ENCODE measurements around the gene NFKB1.

Gene NFKB1

DNA sequence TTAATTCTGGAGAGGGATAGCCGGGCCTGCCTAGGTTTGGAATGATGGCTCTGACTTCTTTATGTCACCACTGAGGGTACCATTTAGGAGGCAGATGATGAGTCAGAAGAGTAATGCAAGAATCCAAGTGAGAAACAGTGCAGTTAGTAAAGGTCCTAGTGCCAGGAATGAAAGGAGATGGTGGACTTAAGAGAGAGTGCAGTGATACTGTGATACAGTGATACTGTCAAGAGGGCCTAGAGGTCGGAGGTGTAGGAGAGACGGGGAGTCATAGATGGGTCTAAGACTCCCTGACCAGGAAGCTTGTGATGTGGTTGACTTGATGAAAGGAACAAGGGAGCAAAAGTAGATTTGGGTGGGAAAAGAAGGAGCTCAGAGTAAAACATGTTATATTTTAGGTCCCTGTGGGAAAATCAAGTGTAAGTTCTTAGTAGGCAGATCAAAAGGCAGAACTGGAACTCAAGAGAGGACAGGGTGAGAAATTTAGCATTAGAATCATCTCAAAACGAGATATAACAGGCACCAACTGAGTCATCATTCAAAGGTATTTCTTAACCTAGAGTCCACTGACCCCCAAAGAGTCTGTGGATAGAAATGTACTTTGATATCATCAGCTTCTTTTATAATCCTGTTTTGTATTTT is 85.0 kb downstream of the NFKB1 start:
- TF ChIP-seq, protein P1, sequence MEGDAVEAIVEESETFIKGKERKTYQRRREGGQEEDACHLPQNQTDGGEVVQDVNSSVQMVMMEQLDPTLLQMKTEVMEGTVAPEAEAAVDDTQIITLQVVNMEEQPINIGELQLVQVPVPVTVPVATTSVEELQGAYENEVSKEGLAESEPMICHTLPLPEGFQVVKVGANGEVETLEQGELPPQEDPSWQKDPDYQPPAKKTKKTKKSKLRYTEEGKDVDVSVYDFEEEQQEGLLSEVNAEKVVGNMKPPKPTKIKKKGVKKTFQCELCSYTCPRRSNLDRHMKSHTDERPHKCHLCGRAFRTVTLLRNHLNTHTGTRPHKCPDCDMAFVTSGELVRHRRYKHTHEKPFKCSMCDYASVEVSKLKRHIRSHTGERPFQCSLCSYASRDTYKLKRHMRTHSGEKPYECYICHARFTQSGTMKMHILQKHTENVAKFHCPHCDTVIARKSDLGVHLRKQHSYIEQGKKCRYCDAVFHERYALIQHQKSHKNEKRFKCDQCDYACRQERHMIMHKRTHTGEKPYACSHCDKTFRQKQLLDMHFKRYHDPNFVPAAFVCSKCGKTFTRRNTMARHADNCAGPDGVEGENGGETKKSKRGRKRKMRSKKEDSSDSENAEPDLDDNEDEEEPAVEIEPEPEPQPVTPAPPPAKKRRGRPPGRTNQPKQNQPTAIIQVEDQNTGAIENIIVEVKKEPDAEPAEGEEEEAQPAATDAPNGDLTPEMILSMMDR (IDR thresholded peaks at IDR 0.05; ENCODE audit: low read depth, low read length) = no peak
- no peak overlapping the region for H3K4me3 ChIP-seq (replicated peaks in 1 of 2; ENCODE audit: low read depth in 2 of 2, low read length in 2 of 2)
- no peak for DNase-seq (ENCODE audit: low read depth in 2 of 2)

DNA sequence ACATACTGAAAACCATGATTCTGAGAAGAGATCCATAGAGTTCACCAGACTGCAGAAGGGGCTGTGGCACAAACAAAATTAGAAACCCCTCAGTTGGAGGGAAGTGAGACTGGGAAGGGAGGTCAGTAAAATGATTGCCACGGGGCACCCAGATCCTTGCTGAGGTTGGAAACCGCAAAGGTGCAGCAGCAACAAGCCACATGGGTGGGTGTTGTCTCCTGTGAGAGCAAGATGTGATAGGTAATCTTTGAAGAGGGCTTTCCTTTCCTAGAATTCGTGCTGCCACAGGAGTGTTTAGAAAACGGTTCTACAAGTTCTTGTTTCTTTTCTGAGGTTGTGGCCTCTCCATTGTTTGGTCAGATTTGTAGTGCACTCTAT is 85.5 kb downstream of the NFKB1 start:
- no peak for DNase-seq (ENCODE audit: low read depth in 2 of 2)
- TF ChIP-seq, protein P1 (IDR thresholded peaks at IDR 0.05; ENCODE audit: low read depth, low read length) = no peak
- H3K4me3 ChIP-seq (replicated peaks in 1 of 2; ENCODE audit: low read depth in 2 of 2, low read length in 2 of 2) = no peak overlapping the region

DNA sequence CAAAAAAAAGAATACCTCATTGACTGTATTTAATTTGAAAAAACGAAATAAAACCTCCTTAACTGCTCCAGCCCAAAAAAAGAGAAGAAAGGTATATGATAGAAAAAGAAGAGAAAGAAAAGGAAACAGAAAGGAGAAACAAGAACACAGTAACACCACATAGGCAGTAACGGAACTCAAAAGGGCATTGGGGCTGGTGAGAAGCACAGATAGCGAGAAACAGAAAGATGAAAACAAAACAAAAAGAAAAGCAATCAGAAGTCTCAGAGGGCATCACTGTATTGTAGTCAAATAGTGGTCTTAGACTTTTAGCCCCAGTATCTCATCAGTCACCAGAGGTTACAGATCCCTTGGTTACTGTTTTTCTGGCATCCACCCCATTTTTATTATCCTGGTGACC is 88.6 kb downstream of the NFKB1 start:
- H3K4me3 ChIP-seq (replicated peaks in 1 of 2; ENCODE audit: low read depth in 2 of 2, low read length in 2 of 2) = no peak overlapping the region
- TF ChIP-seq, protein P1 (IDR thresholded peaks at IDR 0.05; ENCODE audit: low read depth, low read length) = no peak
- no peak for DNase-seq (ENCODE audit: low read depth in 2 of 2)

DNA sequence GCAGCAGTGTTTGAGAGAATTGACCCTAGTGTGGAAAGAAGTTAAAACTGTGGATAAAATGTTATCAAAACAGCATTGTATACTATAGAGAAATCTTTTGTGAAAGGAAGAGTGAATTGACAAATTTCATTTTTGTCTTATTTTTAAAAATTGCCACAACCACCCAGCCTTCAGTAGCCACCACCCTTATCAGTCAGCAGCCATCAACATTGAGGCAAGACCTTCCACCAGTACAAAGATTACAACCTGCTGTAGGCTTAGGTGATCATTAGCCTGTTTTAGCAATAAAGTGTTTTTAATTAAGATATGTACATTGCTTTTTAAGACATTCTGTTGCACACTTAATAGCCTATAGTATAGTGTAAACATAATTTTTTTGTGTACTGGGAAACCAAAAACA is 91.1 kb downstream of the NFKB1 start:
- H3K4me3 ChIP-seq (replicated peaks in 1 of 2; ENCODE audit: low read depth in 2 of 2, low read length in 2 of 2) = no peak overlapping the region

DNA sequence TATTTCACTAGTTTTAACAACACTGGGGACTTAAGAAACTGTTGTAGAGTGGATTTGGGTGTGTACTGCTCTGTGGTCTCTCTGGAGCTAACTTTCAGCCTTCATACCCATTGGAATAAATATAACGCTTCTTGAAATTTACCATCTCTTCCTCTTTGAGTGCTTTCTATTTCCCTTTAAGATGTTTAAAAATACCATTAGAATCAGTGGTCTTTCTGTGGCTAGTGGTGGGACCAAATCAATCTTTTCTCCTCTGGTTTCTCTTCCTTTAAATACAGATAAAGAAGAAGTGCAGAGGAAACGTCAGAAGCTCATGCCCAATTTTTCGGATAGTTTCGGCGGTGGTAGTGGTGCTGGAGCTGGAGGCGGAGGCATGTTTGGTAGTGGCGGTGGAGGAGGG is 92.0 kb downstream of the NFKB1 start:
- TF ChIP-seq, protein P1 (IDR thresholded peaks at IDR 0.05; ENCODE audit: low read depth, low read length) = no peak
- DNase-seq (ENCODE audit: low read depth in 2 of 2) = no peak
- no peak overlapping the region for H3K4me3 ChIP-seq (replicated peaks in 1 of 2; ENCODE audit: low read depth in 2 of 2, low read length in 2 of 2)

More for the DNA sequence above, 91.1 kb downstream of the NFKB1 start:
- DNase-seq (ENCODE audit: low read depth in 2 of 2) = no peak
- TF ChIP-seq, protein P1 (IDR thresholded peaks at IDR 0.05; ENCODE audit: low read depth, low read length) = no peak

DNA sequence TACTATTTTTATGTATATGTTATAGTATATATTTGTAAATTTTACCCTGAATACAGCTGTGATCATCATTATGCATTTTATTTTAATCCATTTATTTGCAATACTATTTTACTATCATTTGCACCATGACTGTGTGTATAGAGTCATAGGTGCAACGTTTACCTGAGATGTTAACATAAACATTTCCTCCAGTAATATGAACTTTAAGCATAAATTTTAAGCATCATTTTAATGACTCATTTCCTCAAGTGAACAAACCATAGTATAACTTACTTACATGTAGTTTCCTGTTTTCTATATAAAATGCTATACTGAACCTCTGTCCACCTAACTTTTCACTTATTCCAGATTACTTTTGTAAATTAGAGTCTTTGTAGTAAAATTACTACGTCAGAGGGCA is 92.8 kb downstream of the NFKB1 start:
- no peak overlapping the region for H3K4me3 ChIP-seq (replicated peaks in 1 of 2; ENCODE audit: low read depth in 2 of 2, low read length in 2 of 2)

More for the DNA sequence above, 92.8 kb downstream of the NFKB1 start:
- no peak for DNase-seq (ENCODE audit: low read depth in 2 of 2)
- TF ChIP-seq, protein P1 (IDR thresholded peaks at IDR 0.05; ENCODE audit: low read depth, low read length) = no peak
